Uterus (tissue), 2 donors: ENCODE results near the gene DYNLT4.

Source experiments
- POLR2A ChIP-seq, 2 donors: fragments of 450-650 bp; IDR thresholded peaks; one replicate each; pipeline ENCODE4 v1.6.1; 2016; ENCODE audit warnings: antibody characterized with exemption in 2 of 2, mild to moderate bottlenecking in 1 of 2, moderate library complexity in 1 of 2
- TF ChIP-seq, protein P1 (sequence below), 4 experiments: fragments of 200-600 bp in 2 of 4; fragments of 450-650 bp in 2 of 4; sonication (generic) in 2 of 4; IDR thresholded peaks; one replicate each; pipeline ENCODE4 v1.5.1; 2016 to 2019; ENCODE audit warnings: antibody characterized with exemption in 4 of 4, mild to moderate bottlenecking in 2 of 4, moderate library complexity in 1 of 4

DNA sequence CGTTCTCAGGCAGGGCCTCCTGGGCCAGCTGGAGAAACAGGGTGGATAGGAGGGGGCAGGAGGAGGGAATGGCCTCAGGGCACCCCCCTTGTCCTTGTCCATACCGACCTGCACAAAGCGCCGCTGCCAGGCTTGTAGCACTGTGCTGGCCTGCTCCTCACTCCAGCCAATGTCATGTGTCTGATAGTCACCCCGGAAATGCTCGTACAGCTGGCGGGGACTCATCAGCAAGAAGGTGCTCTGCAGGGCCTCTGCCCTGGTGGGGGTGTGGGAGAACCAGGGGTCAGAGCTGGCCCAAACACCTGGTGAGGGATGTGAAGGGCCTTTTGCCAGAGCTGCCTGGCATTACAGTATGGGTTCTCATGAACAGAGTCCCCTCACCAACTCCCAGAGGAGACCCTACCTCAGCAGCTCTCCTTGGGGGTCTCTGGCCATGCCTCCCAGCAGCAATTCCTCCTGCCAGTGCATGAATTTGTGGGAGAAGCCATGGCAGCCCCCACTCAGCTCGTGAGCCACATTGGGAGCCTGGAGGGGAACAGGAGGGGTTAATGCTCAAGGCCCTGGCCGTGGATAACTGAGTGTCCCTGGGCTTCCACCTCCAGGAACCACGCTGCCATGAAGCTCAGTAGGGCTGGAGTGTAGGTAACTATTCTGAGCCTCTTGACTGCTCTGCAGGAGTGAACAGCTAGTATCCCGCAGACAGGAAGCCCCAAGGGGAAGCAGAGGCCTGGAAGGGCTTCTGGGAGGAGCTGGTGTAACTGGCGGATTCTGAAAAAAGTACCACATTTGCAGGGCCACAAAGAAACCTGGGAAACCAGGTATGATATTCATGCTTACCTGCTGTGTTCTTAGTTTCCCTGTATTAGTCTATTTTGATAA is 22.6 kb upstream of the DYNLT4 start:
- TF ChIP-seq, protein P1, sequence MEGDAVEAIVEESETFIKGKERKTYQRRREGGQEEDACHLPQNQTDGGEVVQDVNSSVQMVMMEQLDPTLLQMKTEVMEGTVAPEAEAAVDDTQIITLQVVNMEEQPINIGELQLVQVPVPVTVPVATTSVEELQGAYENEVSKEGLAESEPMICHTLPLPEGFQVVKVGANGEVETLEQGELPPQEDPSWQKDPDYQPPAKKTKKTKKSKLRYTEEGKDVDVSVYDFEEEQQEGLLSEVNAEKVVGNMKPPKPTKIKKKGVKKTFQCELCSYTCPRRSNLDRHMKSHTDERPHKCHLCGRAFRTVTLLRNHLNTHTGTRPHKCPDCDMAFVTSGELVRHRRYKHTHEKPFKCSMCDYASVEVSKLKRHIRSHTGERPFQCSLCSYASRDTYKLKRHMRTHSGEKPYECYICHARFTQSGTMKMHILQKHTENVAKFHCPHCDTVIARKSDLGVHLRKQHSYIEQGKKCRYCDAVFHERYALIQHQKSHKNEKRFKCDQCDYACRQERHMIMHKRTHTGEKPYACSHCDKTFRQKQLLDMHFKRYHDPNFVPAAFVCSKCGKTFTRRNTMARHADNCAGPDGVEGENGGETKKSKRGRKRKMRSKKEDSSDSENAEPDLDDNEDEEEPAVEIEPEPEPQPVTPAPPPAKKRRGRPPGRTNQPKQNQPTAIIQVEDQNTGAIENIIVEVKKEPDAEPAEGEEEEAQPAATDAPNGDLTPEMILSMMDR (IDR thresholded peaks at IDR 0.05): no peak
- no peak for TF ChIP-seq POLR2A (IDR thresholded peaks at IDR 0.05)
